ENCODE results near the gene CHST5. TPM values are rescaled to one million over a fixed set of nuclear protein-coding genes. Genes with fewer than 3 reads are reported as not detected.

CHST5 gene
- total and polyA plus RNA-seq, 2 of the 13 experiments (the other 11 are each of a cell fraction or from before 2014, with no cell fraction given) = 0.05 TPM; not detected in 1

DNA sequence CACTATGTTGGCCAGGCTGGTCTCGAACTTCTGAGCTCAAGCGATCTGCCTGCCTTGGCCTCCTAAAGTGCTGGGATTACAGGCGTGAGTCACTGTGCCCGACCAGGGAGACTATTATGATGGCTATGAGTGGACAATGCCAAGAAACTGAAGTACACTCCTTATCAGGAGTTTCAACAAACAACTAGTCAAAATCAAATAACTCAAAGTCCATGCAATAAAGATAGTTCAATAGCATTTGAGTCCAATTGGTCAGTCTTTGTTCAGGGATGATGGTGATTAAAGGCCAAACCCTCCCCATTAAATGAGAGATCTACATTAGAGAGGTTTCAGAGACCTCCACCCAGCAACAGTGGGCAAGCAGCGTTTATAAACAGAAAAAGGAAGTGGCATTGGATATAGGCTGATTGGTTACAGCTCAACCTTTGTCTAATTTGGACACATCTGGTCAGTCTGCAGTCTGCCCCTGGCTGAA, 8.0 kb downstream of the CHST5 start (continued):
- TF ChIP-seq RBM39 (IDR thresholded peaks at IDR 0.05; ENCODE audit: low read depth, low read length, poor library complexity, severe bottlenecking) = no peak
- TF ChIP-seq, protein P1, sequence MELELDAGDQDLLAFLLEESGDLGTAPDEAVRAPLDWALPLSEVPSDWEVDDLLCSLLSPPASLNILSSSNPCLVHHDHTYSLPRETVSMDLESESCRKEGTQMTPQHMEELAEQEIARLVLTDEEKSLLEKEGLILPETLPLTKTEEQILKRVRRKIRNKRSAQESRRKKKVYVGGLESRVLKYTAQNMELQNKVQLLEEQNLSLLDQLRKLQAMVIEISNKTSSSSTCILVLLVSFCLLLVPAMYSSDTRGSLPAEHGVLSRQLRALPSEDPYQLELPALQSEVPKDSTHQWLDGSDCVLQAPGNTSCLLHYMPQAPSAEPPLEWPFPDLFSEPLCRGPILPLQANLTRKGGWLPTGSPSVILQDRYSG (CRISPR knock-in tag; IDR thresholded peaks at IDR 0.05) = no peak
- no peak for TF ChIP-seq ZNF354B (CRISPR knock-in tag; IDR thresholded peaks at IDR 0.05)
- TF ChIP-seq, protein P2, sequence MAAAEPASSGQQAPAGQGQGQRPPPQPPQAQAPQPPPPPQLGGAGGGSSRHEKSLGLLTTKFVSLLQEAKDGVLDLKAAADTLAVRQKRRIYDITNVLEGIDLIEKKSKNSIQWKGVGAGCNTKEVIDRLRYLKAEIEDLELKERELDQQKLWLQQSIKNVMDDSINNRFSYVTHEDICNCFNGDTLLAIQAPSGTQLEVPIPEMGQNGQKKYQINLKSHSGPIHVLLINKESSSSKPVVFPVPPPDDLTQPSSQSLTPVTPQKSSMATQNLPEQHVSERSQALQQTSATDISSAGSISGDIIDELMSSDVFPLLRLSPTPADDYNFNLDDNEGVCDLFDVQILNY (CRISPR knock-in tag; conservative IDR thresholded peaks at IDR 0.05) = no peak
- no peak for TF ChIP-seq ZNF3 (CRISPR knock-in tag; IDR thresholded peaks at IDR 0.05)
- no peak for TF ChIP-seq ZNF577 (CRISPR knock-in tag; IDR thresholded peaks at IDR 0.05; ENCODE audit: borderline replicate concordance, low read depth)
- TF ChIP-seq, protein P3, sequence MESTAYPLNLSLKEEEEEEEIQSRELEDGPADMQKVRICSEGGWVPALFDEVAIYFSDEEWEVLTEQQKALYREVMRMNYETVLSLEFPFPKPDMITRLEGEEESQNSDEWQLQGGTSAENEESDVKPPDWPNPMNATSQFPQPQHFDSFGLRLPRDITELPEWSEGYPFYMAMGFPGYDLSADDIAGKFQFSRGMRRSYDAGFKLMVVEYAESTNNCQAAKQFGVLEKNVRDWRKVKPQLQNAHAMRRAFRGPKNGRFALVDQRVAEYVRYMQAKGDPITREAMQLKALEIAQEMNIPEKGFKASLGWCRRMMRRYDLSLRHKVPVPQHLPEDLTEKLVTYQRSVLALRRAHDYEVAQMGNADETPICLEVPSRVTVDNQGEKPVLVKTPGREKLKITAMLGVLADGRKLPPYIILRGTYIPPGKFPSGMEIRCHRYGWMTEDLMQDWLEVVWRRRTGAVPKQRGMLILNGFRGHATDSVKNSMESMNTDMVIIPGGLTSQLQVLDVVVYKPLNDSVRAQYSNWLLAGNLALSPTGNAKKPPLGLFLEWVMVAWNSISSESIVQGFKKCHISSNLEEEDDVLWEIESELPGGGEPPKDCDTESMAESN (CRISPR knock-in tag; conservative IDR thresholded peaks at IDR 0.05) = no peak
- TF ChIP-seq HCFC1 (IDR thresholded peaks at IDR 0.05; ENCODE audit: low read depth, low read length) = no peak
- no peak for TF ChIP-seq ZNF572 (CRISPR knock-in tag; IDR thresholded peaks at IDR 0.05)
- TF ChIP-seq, protein P4, sequence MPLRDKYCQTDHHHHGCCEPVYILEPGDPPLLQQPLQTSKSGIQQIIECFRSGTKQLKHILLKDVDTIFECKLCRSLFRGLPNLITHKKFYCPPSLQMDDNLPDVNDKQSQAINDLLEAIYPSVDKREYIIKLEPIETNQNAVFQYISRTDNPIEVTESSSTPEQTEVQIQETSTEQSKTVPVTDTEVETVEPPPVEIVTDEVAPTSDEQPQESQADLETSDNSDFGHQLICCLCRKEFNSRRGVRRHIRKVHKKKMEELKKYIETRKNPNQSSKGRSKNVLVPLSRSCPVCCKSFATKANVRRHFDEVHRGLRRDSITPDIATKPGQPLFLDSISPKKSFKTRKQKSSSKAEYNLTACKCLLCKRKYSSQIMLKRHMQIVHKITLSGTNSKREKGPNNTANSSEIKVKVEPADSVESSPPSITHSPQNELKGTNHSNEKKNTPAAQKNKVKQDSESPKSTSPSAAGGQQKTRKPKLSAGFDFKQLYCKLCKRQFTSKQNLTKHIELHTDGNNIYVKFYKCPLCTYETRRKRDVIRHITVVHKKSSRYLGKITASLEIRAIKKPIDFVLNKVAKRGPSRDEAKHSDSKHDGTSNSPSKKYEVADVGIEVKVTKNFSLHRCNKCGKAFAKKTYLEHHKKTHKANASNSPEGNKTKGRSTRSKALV (CRISPR knock-in tag; IDR thresholded peaks at IDR 0.05) = no peak
- TF ChIP-seq ZNF510 (CRISPR knock-in tag; IDR thresholded peaks at IDR 0.05; ENCODE audit: low read depth) = no peak
- TF ChIP-seq SMARCE1 (IDR thresholded peaks at IDR 0.05; ENCODE audit: borderline replicate concordance) = no peak
- no peak for TF ChIP-seq PAWR (CRISPR knock-in tag; IDR thresholded peaks at IDR 0.05; ENCODE audit: borderline replicate concordance)
- TF ChIP-seq RXRA (CRISPR knock-in tag; IDR thresholded peaks at IDR 0.05) = 0 out of 2 replicates have a peak, but pooled peaks have one; percentile 21
- TF ChIP-seq HES4 (CRISPR knock-in tag; IDR thresholded peaks at IDR 0.05; ENCODE audit: borderline replicate concordance) = no peak
- peak; percentile 31; the same call in 1 of the 2 replicates for TF ChIP-seq MIXL1 (CRISPR knock-in tag; IDR thresholded peaks at IDR 0.05)
- no peak for TF ChIP-seq ZNF616 (CRISPR knock-in tag; IDR thresholded peaks at IDR 0.05; ENCODE audit: low read depth)
- TF ChIP-seq ARID3A (IDR thresholded peaks at IDR 0.05; ENCODE audit: low read depth, low read length) = peak; percentile 91
- TF ChIP-seq, protein P5, sequence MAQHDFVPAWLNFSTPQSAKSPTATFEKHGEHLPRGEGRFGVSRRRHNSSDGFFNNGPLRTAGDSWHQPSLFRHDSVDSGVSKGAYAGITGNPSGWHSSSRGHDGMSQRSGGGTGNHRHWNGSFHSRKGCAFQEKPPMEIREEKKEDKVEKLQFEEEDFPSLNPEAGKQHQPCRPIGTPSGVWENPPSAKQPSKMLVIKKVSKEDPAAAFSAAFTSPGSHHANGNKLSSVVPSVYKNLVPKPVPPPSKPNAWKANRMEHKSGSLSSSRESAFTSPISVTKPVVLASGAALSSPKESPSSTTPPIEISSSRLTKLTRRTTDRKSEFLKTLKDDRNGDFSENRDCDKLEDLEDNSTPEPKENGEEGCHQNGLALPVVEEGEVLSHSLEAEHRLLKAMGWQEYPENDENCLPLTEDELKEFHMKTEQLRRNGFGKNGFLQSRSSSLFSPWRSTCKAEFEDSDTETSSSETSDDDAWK (CRISPR knock-in tag; IDR thresholded peaks at IDR 0.05) = no peak
- TF ChIP-seq ZNF335 (CRISPR knock-in tag; IDR thresholded peaks at IDR 0.05) = no peak
- TF ChIP-seq MTA1 (CRISPR knock-in tag; IDR thresholded peaks at IDR 0.05; ENCODE audit: borderline replicate concordance) = no peak
- no peak for TF ChIP-seq RCOR2 (CRISPR knock-in tag; IDR thresholded peaks at IDR 0.05)
- no peak for TF ChIP-seq ZNF34 (CRISPR knock-in tag; IDR thresholded peaks at IDR 0.05; ENCODE audit: borderline replicate concordance)

Data from HepG2 (cell line).